GM12878 (cell line): ENCODE results near the gene TRAPPC3.

Source experiments
- CBX3 ChIP-seq: fragments of 200-600 bp; sonication (generic); IDR thresholded peaks from 2 replicates; pipeline ENCODE4 v1.6.1; 2016; ENCODE audit warnings: low read depth, borderline replicate concordance
- EGR1 ChIP-seq, 2 experiments: IDR thresholded peaks; 1 replicate in 1 of 2; 2 replicates in 1 of 2; pipeline ENCODE4 v1.6.1; 2011 to 2012; ENCODE audit warnings: low read depth in 2 of 2, low read length in 2 of 2, borderline replicate concordance in 1 of 2, mild to moderate bottlenecking in 1 of 2, moderate library complexity in 1 of 2
- FOXM1 ChIP-seq: IDR thresholded peaks from 2 replicates; pipeline ENCODE4 v1.6.1; 2012; ENCODE audit warnings: low read depth, mild to moderate bottlenecking, inconsistent platforms, low read length, moderate library complexity
- TF ChIP-seq, protein P1 (sequence below): IDR thresholded peaks from 2 replicates; pipeline ENCODE4 v1.6.1; 2011; ENCODE audit warnings: low read depth, low read length, improper control_type of control experiment, borderline replicate concordance

DNA sequence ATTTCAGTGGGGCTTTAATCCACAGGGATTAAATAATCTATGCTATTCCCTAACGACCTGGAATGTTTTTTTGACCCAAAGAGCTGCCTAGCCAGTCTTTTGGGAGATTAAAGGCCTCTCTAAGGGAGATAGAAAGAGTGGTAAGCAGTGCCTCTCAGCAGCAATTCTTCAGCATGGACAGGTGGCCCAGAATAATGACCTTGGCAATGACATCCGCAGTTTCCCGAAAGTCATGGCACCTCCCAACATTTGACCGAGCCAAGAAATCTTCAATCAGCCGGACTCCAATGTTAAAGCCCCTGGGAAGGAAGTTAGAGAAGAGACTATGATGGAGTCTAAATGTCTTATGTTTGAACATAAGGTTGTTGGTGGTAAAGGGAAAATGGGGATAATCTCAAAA lies 9.8 kb downstream of the TRAPPC3 start:
- TF ChIP-seq CBX3 = no peak
- TF ChIP-seq EGR1 (IDR thresholded peaks at IDR 0.05; ENCODE audit: borderline replicate concordance in 1 of 2, low read depth in 2 of 2, low read length in 2 of 2) = no peak
- TF ChIP-seq, protein P1, sequence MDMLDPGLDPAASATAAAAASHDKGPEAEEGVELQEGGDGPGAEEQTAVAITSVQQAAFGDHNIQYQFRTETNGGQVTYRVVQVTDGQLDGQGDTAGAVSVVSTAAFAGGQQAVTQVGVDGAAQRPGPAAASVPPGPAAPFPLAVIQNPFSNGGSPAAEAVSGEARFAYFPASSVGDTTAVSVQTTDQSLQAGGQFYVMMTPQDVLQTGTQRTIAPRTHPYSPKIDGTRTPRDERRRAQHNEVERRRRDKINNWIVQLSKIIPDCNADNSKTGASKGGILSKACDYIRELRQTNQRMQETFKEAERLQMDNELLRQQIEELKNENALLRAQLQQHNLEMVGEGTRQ = no peak
- no peak for TF ChIP-seq FOXM1
